HEK293T (cell line): Measurements from ENCODE around the gene TUG1.

Experiments
- BHLHE40 ChIP-seq: fragments of 450-650 bp; IDR thresholded peaks from 2 replicates; pipeline ENCODE4 v1.6.1; 2016; ENCODE audit warnings: mild to moderate bottlenecking, moderate library complexity, borderline replicate concordance
- FOXK2 ChIP-seq: fragments of 450-650 bp; IDR thresholded peaks from 2 replicates; pipeline ENCODE4 v1.6.1; 2016; ENCODE audit warnings: mild to moderate bottlenecking
- FOXM1 ChIP-seq: fragments of 450-650 bp; IDR thresholded peaks from 2 replicates; pipeline ENCODE4 v1.6.1; 2017; ENCODE audit warnings: mild to moderate bottlenecking, borderline replicate concordance
- LEF1 ChIP-seq: fragments of 450-650 bp; IDR thresholded peaks from 2 replicates; pipeline ENCODE4 v1.6.1; 2017; ENCODE audit warnings: mild to moderate bottlenecking, borderline replicate concordance
- SP1 ChIP-seq: fragments of 450-650 bp; IDR thresholded peaks from 2 replicates; pipeline ENCODE4 v1.6.1; 2017
- TARDBP ChIP-seq: fragments of 450-650 bp; IDR thresholded peaks from 2 replicates; pipeline ENCODE4 v1.6.1; 2016
- ZNF384 ChIP-seq: fragments of 450-650 bp; IDR thresholded peaks from 2 replicates; pipeline ENCODE4 v1.6.1; 2016
- TF ChIP-seq, protein P1 (sequence below): fragments of 450-650 bp; IDR thresholded peaks from 2 replicates; pipeline ENCODE4 v1.6.1; 2016

DNA sequence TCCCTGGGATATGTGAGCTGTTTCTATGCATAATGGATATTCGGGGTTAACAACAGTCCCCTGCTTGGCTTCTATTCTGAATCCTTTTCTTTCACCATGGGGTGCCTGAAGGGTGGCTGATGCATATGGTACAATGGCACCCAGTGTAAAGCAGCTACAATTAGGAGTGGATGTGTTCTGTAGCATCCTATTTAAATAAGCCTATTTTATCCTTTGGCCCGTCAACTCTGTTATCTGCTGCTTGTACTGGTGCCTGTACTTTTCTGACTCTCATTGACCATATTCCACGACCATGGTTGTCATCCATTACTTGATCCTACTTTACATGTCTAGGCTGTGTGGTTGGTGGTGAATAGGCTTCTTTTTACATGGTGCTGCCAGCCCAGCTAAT, 1.3 kb downstream of the TUG1 start:
- TF ChIP-seq FOXM1 = no peak
- no peak for TF ChIP-seq FOXK2
- no peak for TF ChIP-seq ZNF384
- no peak for TF ChIP-seq TARDBP
- TF ChIP-seq LEF1 = no peak
- TF ChIP-seq, protein P1, sequence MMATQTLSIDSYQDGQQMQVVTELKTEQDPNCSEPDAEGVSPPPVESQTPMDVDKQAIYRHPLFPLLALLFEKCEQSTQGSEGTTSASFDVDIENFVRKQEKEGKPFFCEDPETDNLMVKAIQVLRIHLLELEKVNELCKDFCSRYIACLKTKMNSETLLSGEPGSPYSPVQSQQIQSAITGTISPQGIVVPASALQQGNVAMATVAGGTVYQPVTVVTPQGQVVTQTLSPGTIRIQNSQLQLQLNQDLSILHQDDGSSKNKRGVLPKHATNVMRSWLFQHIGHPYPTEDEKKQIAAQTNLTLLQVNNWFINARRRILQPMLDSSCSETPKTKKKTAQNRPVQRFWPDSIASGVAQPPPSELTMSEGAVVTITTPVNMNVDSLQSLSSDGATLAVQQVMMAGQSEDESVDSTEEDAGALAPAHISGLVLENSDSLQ = no peak
- TF ChIP-seq SP1 = no peak
- TF ChIP-seq BHLHE40 = no peak
